Thyroid gland (tissue), 4 donors: Measurements from ENCODE around the gene DOHH.

Source experiments
- POLR2A ChIP-seq, 2 donors: fragments of 450-650 bp; IDR thresholded peaks; one replicate each; pipeline ENCODE4 v1.6.1; 2017; ENCODE audit warnings: antibody characterized with exemption in 2 of 2, mild to moderate bottlenecking in 2 of 2, moderate library complexity in 1 of 2
- TF ChIP-seq, protein P1 (sequence below), 6 experiments: fragments of 200-600 bp in 3 of 6; fragments of 450-650 bp in 3 of 6; sonication (generic) in 3 of 6; IDR thresholded peaks; one replicate each; pipeline ENCODE4 v1.5.1; 2016 to 2019; ENCODE audit warnings: antibody characterized with exemption in 6 of 6, mild to moderate bottlenecking in 2 of 6, inconsistent platforms in 1 of 6, moderate library complexity in 1 of 6

DNA sequence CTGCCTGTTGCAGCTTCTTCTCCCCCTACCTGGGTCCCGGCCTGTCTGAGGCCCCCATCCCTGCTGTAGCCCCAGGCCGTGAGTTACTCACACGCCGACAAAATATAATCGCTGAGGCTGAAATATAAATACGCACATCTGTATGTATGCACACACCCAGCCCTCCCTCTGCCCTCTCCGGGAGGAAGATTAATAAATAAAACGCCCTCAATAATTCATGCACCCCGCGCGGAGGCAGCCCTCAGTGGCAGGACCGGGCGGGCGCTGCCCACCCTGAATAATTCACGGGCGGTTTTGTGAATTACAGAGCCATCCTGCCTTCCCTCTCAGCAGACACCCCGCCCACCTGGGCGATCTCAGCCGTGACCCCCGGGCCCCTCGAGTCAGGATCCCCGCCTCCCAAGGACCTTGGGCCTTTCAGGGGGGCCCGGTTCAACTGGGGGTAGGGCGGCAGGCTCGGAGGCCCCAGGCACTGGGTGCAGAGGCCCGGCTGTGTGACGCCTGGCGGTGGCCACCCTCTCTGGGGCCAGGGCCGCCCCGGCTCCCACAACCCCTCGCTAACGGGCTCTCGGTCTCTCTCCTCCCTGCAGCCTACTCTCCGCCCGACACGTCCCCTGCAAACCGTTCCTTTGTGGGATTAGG, 44.4 kb downstream of the DOHH start:
- no peak for TF ChIP-seq POLR2A (IDR thresholded peaks at IDR 0.05)
- TF ChIP-seq, protein P1, sequence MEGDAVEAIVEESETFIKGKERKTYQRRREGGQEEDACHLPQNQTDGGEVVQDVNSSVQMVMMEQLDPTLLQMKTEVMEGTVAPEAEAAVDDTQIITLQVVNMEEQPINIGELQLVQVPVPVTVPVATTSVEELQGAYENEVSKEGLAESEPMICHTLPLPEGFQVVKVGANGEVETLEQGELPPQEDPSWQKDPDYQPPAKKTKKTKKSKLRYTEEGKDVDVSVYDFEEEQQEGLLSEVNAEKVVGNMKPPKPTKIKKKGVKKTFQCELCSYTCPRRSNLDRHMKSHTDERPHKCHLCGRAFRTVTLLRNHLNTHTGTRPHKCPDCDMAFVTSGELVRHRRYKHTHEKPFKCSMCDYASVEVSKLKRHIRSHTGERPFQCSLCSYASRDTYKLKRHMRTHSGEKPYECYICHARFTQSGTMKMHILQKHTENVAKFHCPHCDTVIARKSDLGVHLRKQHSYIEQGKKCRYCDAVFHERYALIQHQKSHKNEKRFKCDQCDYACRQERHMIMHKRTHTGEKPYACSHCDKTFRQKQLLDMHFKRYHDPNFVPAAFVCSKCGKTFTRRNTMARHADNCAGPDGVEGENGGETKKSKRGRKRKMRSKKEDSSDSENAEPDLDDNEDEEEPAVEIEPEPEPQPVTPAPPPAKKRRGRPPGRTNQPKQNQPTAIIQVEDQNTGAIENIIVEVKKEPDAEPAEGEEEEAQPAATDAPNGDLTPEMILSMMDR (IDR thresholded peaks at IDR 0.05), result no peak
